ENCODE measurements around the gene SMARCA4. TPM values are rescaled to one million over a fixed set of nuclear protein-coding genes. Genes with fewer than 3 reads are reported as not detected.

Gene SMARCA4
- total RNA-seq, 4 donors from 2014 or later = 81.9 to 460 (median 118) TPM

DNA sequence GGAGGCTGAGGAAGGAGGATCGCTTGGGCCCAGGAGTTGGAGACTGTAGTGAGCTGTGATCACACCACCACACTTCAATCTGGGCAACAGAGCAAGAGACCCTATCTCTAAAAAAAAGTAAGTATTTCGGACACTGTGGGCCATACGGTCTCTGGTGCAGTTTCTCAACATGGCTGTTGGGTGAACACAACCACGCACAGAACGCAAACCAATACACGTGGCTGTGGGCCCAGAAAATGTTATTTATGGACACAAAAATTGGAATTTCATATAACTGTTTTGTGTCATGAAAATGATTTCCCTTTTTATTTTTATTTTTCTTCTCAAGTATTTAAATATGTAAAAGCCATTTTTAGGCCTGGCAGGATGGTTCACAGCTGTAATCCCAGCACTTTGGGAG is 147.9 kb downstream of the SMARCA4 start:
- H3K27ac ChIP-seq = no peak overlapping the region
- H3K9me3 ChIP-seq = no peaks in the 10 kb centered on the region
- no peak overlapping the region for H3K4me3 ChIP-seq
- peaks cover 0 to 80% (median 37%) of the 10 kb centered on the region in 4 donors for H3K36me3 ChIP-seq
- WGBS, 2 donors (ENCODE audit: low coverage in 1 of 2) = 84 to 88% methylated on average over 6 of the region's 6 CpGs
- TF ChIP-seq, protein P1, sequence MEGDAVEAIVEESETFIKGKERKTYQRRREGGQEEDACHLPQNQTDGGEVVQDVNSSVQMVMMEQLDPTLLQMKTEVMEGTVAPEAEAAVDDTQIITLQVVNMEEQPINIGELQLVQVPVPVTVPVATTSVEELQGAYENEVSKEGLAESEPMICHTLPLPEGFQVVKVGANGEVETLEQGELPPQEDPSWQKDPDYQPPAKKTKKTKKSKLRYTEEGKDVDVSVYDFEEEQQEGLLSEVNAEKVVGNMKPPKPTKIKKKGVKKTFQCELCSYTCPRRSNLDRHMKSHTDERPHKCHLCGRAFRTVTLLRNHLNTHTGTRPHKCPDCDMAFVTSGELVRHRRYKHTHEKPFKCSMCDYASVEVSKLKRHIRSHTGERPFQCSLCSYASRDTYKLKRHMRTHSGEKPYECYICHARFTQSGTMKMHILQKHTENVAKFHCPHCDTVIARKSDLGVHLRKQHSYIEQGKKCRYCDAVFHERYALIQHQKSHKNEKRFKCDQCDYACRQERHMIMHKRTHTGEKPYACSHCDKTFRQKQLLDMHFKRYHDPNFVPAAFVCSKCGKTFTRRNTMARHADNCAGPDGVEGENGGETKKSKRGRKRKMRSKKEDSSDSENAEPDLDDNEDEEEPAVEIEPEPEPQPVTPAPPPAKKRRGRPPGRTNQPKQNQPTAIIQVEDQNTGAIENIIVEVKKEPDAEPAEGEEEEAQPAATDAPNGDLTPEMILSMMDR (IDR thresholded peaks at IDR 0.05) = no peak
- TF ChIP-seq EP300 (IDR thresholded peaks at IDR 0.05; ENCODE audit: low read depth) (no peak), POLR2AphosphoS5 (IDR thresholded peaks at IDR 0.05) (no peak), POLR2A (IDR thresholded peaks at IDR 0.05) (no peak)
- intact Hi-C loops (cut with DNase I; ENCODE audit: low total_unique reads) (no loop called here), in situ Hi-C loops (cut with MboI; ENCODE audit: low pct_ligation_motif_present in 1 of 4, low pct_unique_long_range_greater_than_20kb in 1 of 4, low sequenced_read_pairs in 3 of 4) (no loop called here)
- no peaks in the 10 kb centered on the region for H3K4me1 ChIP-seq
- no peaks in the 10 kb centered on the region for H3K27me3 ChIP-seq
- DNase-seq = no peak

DNA sequence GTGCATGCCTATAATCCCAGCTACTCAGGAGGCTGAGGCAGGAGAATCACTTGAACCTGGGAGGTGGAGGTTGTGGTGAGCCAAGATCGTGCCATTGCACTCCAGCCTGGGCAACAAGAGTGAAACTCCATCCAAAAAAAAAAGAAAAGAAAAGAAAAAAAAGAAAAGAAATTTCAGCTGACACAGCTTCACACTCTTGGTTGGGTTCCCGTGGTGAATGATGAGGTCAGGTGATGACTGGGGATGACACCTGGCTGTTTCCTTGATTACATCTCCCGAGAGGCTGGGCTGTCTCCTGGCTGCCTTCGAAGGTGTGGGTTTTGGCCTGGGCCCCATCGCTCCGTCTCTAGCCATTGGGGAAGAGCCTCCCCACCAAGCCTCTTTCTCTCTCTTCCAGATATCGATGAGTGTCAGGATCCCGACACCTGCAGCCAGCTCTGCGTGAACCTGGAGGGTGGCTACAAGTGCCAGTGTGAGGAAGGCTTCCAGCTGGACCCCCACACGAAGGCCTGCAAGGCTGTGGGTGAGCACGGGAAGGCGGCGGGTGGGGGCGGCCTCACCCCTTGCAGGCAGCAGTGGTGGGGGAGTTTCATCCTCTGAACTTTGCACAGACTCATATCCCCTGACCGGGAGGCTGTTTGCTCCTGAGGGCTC is 150.4 kb downstream of the SMARCA4 start:
- no peaks in the 10 kb centered on the region for H3K27me3 ChIP-seq
- TF ChIP-seq, protein P1 (IDR thresholded peaks at IDR 0.05) = no peak
- TF ChIP-seq POLR2AphosphoS5 (IDR thresholded peaks at IDR 0.05) = peak in 1 of 3 donors; percentile 9
- no peak for TF ChIP-seq EP300 (IDR thresholded peaks at IDR 0.05; ENCODE audit: low read depth)
- TF ChIP-seq POLR2A (IDR thresholded peaks at IDR 0.05) = no peak
- in situ Hi-C loops (cut with MboI; ENCODE audit: low pct_ligation_motif_present in 1 of 4, low pct_unique_long_range_greater_than_20kb in 1 of 4, low sequenced_read_pairs in 3 of 4) = loop anchor here in 1 of 4 donors (10.0 kb wide), 1 partner anchor 76 kb away; no protein-coding TSS in a partner anchor
- WGBS, 2 donors (ENCODE audit: low coverage in 1 of 2) = 67 to 93% methylated on average over 3 to 15 of the region's 15 CpGs
- H3K4me3 ChIP-seq = no peak overlapping the region
- intact Hi-C loops (cut with DNase I; ENCODE audit: low total_unique reads) = loop anchor here (10.0 kb wide), 1 partner anchor 334 kb away; no protein-coding TSS in a partner anchor
- DNase-seq = no peak
- peaks cover 0 to 86% (median 39%) of the 10 kb centered on the region in 4 donors for H3K36me3 ChIP-seq
- no peak overlapping the region for H3K27ac ChIP-seq
- H3K9me3 ChIP-seq = no peaks in the 10 kb centered on the region
- no peaks in the 10 kb centered on the region for H3K4me1 ChIP-seq

DNA sequence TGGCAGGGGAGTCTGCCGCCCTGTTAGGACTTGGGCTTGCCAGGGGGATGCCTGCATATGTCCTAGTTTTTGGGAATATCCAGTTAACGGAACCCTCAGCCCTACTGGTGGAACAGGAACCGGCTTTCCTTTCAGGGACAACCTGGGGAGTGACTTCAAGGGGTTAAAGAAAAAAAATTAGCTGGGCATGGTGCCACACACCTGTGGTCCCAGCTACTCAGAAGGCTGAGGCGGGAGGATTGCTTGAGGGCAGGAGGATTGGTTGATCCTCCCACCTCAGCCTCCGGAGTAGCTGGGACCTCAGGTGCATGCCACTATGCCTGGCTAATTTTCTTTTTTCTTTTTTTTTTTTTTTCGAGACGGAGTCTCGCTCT is 150.9 kb downstream of the SMARCA4 start:
- H3K4me3 ChIP-seq = no peak overlapping the region

More for the DNA sequence above, 150.9 kb downstream of the SMARCA4 start:
- H3K9me3 ChIP-seq = no peaks in the 10 kb centered on the region
- no peak for DNase-seq
- H3K27ac ChIP-seq = no peak overlapping the region
- H3K36me3 ChIP-seq = peaks cover 0 to 87% (median 39%) of the 10 kb centered on the region in 4 donors
- intact Hi-C loops (cut with DNase I; ENCODE audit: low total_unique reads) (loop anchor here (10.0 kb wide), 1 partner anchor 333 kb away; no protein-coding TSS in a partner anchor), in situ Hi-C loops (cut with MboI; ENCODE audit: low pct_ligation_motif_present in 1 of 4, low pct_unique_long_range_greater_than_20kb in 1 of 4, low sequenced_read_pairs in 3 of 4) (loop anchor here in 1 of 4 donors (10.0 kb wide), 1 partner anchor 77 kb away; no protein-coding TSS in a partner anchor)
- H3K4me1 ChIP-seq = no peaks in the 10 kb centered on the region
- no peaks in the 10 kb centered on the region for H3K27me3 ChIP-seq
- WGBS, 2 donors (ENCODE audit: low coverage in 1 of 2) = 85 to 88% methylated on average over 6 to 8 of the region's 8 CpGs
- no peak for TF ChIP-seq POLR2AphosphoS5 (IDR thresholded peaks at IDR 0.05)
- TF ChIP-seq, protein P1 (IDR thresholded peaks at IDR 0.05) = no peak

Small RNA genes lying within 50 kb of the gene (small RNA-seq; reads per million reads assigned to genes)
- 0 reads per million in 4 donors for gene RF02271
- gene RN7SL192P = 0 to 0.28 (median 0) reads per million in 4 donors

Other genes with a start within 250 kb of the SMARCA4 start
- gene DNM2, start 243.0 kb upstream of the SMARCA4 start, total RNA-seq = 1,000 to 10,000 TPM in 1 of 4 donors, 100 to 1,000 TPM in 3; 469 to 1,152 (median 585) TPM
- 10 to 100 TPM in 3 of 4 donors, 1 to 10 TPM in 1; 2.8 to 40.4 (median 24.4) TPM for gene TMED1, start 124.8 kb upstream of the SMARCA4 start, total RNA-seq
- gene C19orf38, start 112.6 kb upstream of the SMARCA4 start, total RNA-seq = 1 to 10 TPM in 1 of 4 donors, under 1 TPM in 2, not detected in 1; 0.79 to 1.8 (median 0.96) TPM
- 10 to 100 TPM; 24.9 to 47.6 (median 35.6) TPM for gene CARM1, start 89.5 kb upstream of the SMARCA4 start, total RNA-seq
- gene YIPF2, start 32.4 kb upstream of the SMARCA4 start, total RNA-seq = 100 to 1,000 TPM in 1 of 4 donors, 10 to 100 TPM in 3; 23.6 to 134 (median 58.4) TPM
- gene TIMM29, start 32.2 kb upstream of the SMARCA4 start, total RNA-seq = 10 to 100 TPM; 40.0 to 45.3 (median 43.2) TPM
- 100 to 1,000 TPM in 2 of 4 donors, 10 to 100 TPM in 2; 26.4 to 275 (median 109) TPM for gene LDLR, start 128.4 kb downstream of the SMARCA4 start, total RNA-seq
- gene SPC24, start 194.8 kb downstream of the SMARCA4 start, total RNA-seq = 10 to 100 TPM in 1 of 4 donors, 1 to 10 TPM in 1, not detected in 2; 2.6 to 47.4 TPM
- 100 to 1,000 TPM; 145 to 339 (median 243) TPM for gene KANK2, start 236.5 kb downstream of the SMARCA4 start, total RNA-seq